Measurements from ENCODE around the gene TAF7. TPM values are rescaled to one million over a fixed set of nuclear protein-coding genes. Genes with fewer than 3 reads are reported as not detected.

TAF7 gene
- total and polyA plus RNA-seq, 10 of the 15 experiments (the other 5 are each of a cell fraction or from before 2014, with no cell fraction given), result 42.0 to 88.8 (median 69.2) TPM

- DNase-seq (ENCODE audit: low read depth, low spot score) (no peak), FAIRE-seq (no peak), ATAC-seq (no peak)
- ChIA-PET CTCF (interaction anchor here (0.7 to 1.1 kb wide), 2 partner anchors 22 to 148 kb away, joined by 3 to 4 read pairs; partner anchors contain the start of gene TAF7), SMC1A (ENCODE audit: uncharacterized antibody, unreplicated experiment) (no interaction called here), RAD21 (ENCODE audit: unreplicated experiment) (no interaction called here), POLR2A (no interaction called here)
- H3K27me3 ChIP-seq (replicated peaks in 1 of 2; ENCODE audit: control insufficient read depth in 2 of 2, insufficient read depth in 2 of 2, low read length in 1 of 2), result no peaks in the 10 kb centered on the region
- H3K79me2 ChIP-seq (ENCODE audit: control insufficient read depth, insufficient read depth, low read length), result no peaks in the 10 kb centered on the region
- H3K4me2 ChIP-seq (ENCODE audit: control insufficient read depth, insufficient read depth), result no peak overlapping the region
- H3K4me1 ChIP-seq (ENCODE audit: control insufficient read depth, insufficient read depth, low read length), result no peaks in the 10 kb centered on the region
- H3K4me3 ChIP-seq, result no peak overlapping the region
- no peak overlapping the region for H3K27ac ChIP-seq (ENCODE audit: control insufficient read depth, insufficient read depth)
- H2AFZ ChIP-seq (ENCODE audit: control insufficient read depth, low read depth, low read length), result no peak overlapping the region
- 81% methylated on average over 4 of the region's 4 CpGs for WGBS (ENCODE audit: insufficient coverage, insufficient replicate concordance, low lambda C conversion rate, missing lambda C conversion rate)
- no peaks in the 10 kb centered on the region for H4K20me1 ChIP-seq (ENCODE audit: control insufficient read depth, insufficient read depth)
- no TSS peak for BruUV-seq (replicated peaks)
- no peaks in the 10 kb centered on the region; the same call in 2 of the 3 replicates for H3K9me3 ChIP-seq (replicated peaks; ENCODE audit: control insufficient read depth, insufficient read depth, low read length)
- no peak for TF ChIP-seq WRNIP1 (IDR thresholded peaks at IDR 0.05; ENCODE audit: borderline replicate concordance, low read depth, low read length)
- no peak for TF ChIP-seq BCL11A (IDR thresholded peaks at IDR 0.05; ENCODE audit: low read depth, low read length)
- no peak for TF ChIP-seq ASH2L (IDR thresholded peaks at IDR 0.05; ENCODE audit: borderline replicate concordance, low read depth)
- no peak for TF ChIP-seq EED (IDR thresholded peaks at IDR 0.05; ENCODE audit: low read depth)
- TF ChIP-seq NRF1 (conservative IDR thresholded peaks at IDR 0.05; ENCODE audit: low read depth, low read length), result no peak
- no peak for TF ChIP-seq IRF4 (IDR thresholded peaks at IDR 0.05; ENCODE audit: low read depth, low read length)
- in situ Hi-C loops (cut with MboI), result no loop called here
- no peaks in the 10 kb centered on the region for H3K36me3 ChIP-seq (ENCODE audit: control insufficient read depth in 2 of 2, insufficient read depth in 2 of 2, low read length in 1 of 2)
- intact Hi-C loops (cut with micrococcal nuclease; ENCODE audit: unreplicated experiment), result no loop called here
- H3K9ac ChIP-seq (ENCODE audit: control insufficient read depth, insufficient read depth, low read length), result no peak overlapping the region
Observed at GRCh38 chr5:141298376-141298775, 22.2 kb downstream of the TAF7 start.

- ChIA-PET RAD21 (ENCODE audit: unreplicated experiment) (no interaction called here), SMC1A (ENCODE audit: uncharacterized antibody, unreplicated experiment) (interaction anchor here (0.9 kb wide), 1 partner anchor 12 kb away, joined by 3 read pairs; no protein-coding TSS in a partner anchor), CTCF (interaction anchor here (0.9 to 1.3 kb wide), 2 partner anchors 27 to 97 kb away, joined by 3 read pairs; partner anchors contain the start of genes PCDHB15 and PCDHGB3), POLR2A (no interaction called here)
- ATAC-seq (no peak), DNase-seq (ENCODE audit: low read depth, low spot score) (no peak), FAIRE-seq (no peak)
- no TSS peak for BruUV-seq (replicated peaks)
- in situ Hi-C loops (cut with MboI) (no loop called here), intact Hi-C loops (cut with micrococcal nuclease; ENCODE audit: unreplicated experiment) (no loop called here)
- no peak overlapping the region for H2AFZ ChIP-seq (ENCODE audit: control insufficient read depth, low read depth, low read length)
- no peaks in the 10 kb centered on the region for H3K27me3 ChIP-seq (replicated peaks in 1 of 2; ENCODE audit: control insufficient read depth in 2 of 2, insufficient read depth in 2 of 2, low read length in 1 of 2)
- no peaks in the 10 kb centered on the region for H3K79me2 ChIP-seq (ENCODE audit: control insufficient read depth, insufficient read depth, low read length)
- H3K4me2 ChIP-seq (ENCODE audit: control insufficient read depth, insufficient read depth), result no peak overlapping the region
- no peak overlapping the region for H3K9ac ChIP-seq (ENCODE audit: control insufficient read depth, insufficient read depth, low read length)
- H3K4me3 ChIP-seq, result no peak overlapping the region
- H4K20me1 ChIP-seq (ENCODE audit: control insufficient read depth, insufficient read depth), result no peaks in the 10 kb centered on the region
- no peaks in the 10 kb centered on the region for H3K4me1 ChIP-seq (ENCODE audit: control insufficient read depth, insufficient read depth, low read length)
- 10% methylated on average over 3 of the region's 3 CpGs for whole genome bisulfite sequencing (ENCODE audit: insufficient coverage, insufficient replicate concordance, low lambda C conversion rate, missing lambda C conversion rate)
- no peaks in the 10 kb centered on the region for H3K36me3 ChIP-seq (ENCODE audit: control insufficient read depth in 2 of 2, insufficient read depth in 2 of 2, low read length in 1 of 2)
- H3K27ac ChIP-seq (ENCODE audit: control insufficient read depth, insufficient read depth), result no peak overlapping the region
- H3K9me3 ChIP-seq (replicated peaks; ENCODE audit: control insufficient read depth, insufficient read depth, low read length), result no peaks in the 10 kb centered on the region
- TF ChIP-seq MEF2A (IDR thresholded peaks at IDR 0.05; ENCODE audit: insufficient read depth, low read depth, low read length), result no peak
- no peak for TF ChIP-seq HDAC6 (IDR thresholded peaks at IDR 0.05; ENCODE audit: unreplicated experiment)
- TF ChIP-seq ESRRA (IDR thresholded peaks at IDR 0.05; ENCODE audit: low read length), result no peak
- TF ChIP-seq ZBED1 (IDR thresholded peaks at IDR 0.05; ENCODE audit: borderline replicate concordance), result no peak
- no peak for TF ChIP-seq ZSCAN29 (IDR thresholded peaks at IDR 0.05)
- TF ChIP-seq CBX5 (IDR thresholded peaks at IDR 0.05; ENCODE audit: low read depth), result no peak
- no peak for TF ChIP-seq NFYB (IDR thresholded peaks at IDR 0.05; ENCODE audit: insufficient read depth, low read depth, low read length)
- TF ChIP-seq PAX5 (IDR thresholded peaks at IDR 0.05; ENCODE audit: borderline replicate concordance, low read depth, low read length), result no peak
- no peak for TF ChIP-seq ELK1 (IDR thresholded peaks at IDR 0.05; ENCODE audit: low read depth, low read length)
Observed at GRCh38 chr5:141272906-141273305, 47.7 kb downstream of the TAF7 start.
